Activated T-cell treated with anti-CD3 and anti-CD28 coated beads for 24 hours (primary cell): ENCODE results near the gene UBE2L5.
"Not testable (repeated sequence)": the region's sequence is repeated elsewhere in the genome, so short reads cannot be mapped to it uniquely, and the experiment has no call there.

Source experiments
- DNase-seq: peaks from one replicate; pipeline ENCODE4 v3.0.0-alpha.2; 2020; ENCODE audit warnings: low read depth

The UBE2L5 gene

GRCh38 chr13:30440910-30441703 is 18.8 kb downstream of the UBE2L5 start:
- DNase-seq: no peak

DNA sequence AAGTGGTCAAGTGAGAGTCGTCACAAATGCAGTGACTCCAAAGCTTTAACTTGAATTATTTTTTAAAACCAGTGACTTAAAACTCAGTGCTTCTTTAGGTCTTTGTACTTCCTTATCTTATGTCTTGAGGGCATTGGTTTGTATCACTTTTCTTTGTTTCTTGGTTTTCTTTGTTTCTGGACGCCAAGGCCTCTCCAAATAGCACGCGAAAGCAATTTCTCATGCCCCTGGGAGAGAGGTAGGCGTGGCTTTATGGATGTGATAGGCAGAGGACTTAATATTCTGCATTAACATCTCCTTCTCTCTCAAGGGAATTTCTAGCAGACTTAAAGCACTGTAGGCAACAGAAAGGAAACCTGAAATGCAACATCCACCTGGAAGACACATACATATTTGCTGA is 20.6 kb downstream of the UBE2L5 start:
- DNase-seq: no peak

GRCh38 chr13:30443491-30443890 is 21.2 kb downstream of the UBE2L5 start:
- DNase-seq: not testable (repeated sequence)

GRCh38 chr13:30443957-30444404 is 21.7 kb downstream of the UBE2L5 start:
- no peak for DNase-seq

GRCh38 chr13:30446126-30446500 is 23.8 kb downstream of the UBE2L5 start:
- DNase-seq: no peak

DNA sequence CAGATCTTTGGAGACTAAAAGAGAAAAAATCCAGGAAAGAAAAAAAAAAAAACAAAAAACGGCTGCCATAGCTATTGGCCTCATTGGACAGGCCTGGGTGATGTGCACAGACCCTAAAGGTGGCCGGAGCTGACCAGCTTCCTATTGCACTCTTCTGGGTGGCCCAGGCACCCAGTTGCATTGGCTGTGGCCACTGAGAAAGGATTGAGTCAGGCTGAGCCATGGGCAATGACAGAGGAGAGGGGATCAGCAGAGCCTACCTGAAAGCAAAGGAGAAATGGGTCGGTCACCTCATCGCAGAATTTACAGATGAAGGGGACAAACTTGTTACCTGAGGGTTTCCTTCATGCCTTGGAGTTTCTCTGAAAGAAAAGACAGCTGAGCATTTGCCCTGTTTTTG is 26.1 kb downstream of the UBE2L5 start:
- DNase-seq: no peak

DNA sequence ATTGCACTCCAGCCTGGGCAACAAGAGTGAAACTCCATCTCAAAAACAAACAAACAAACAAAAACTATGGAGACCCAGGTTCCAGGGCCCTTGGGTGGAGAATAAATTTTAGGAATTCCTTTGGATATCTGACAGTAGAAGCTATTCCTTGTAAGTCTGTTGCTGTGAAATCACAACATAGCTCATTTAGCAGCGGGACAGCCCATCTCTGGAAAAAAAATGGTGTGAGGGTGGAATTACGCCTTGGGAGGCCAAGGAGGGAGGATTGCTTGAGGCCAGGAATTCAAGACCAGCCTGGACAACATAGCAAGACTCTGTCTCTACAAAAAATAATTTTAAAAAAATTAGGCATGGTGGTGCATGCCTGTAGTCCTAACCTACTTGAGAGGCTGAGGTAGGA is 27.8 kb downstream of the UBE2L5 start:
- no peak for DNase-seq

GRCh38 chr13:30451476-30451875 is 29.2 kb downstream of the UBE2L5 start:
- DNase-seq: not testable (repeated sequence)

- DNase-seq: no peak
Observed at GRCh38 chr13:30453727-30454126, 31.4 kb downstream of the UBE2L5 start.

DNA sequence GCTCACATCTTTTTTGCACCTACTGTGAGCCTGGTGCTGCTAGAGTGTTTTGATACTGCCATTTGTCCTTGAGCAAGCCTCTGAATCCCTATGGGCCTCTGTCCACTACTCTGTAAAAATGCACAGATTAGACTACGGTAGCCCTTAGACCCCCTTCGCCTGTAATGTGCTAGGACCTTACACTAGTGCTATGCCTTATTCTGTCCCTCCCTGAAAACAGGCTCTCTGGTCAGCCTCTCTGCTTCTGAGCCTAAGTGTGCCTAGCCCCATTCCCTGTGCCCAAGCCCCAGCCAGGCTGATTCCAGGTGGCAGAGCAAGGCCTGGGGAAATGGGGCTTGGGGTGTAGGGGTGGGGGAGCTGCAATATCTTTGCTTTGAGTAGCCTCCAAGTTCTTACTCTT is 32.7 kb downstream of the UBE2L5 start:
- DNase-seq: no peak

DNA sequence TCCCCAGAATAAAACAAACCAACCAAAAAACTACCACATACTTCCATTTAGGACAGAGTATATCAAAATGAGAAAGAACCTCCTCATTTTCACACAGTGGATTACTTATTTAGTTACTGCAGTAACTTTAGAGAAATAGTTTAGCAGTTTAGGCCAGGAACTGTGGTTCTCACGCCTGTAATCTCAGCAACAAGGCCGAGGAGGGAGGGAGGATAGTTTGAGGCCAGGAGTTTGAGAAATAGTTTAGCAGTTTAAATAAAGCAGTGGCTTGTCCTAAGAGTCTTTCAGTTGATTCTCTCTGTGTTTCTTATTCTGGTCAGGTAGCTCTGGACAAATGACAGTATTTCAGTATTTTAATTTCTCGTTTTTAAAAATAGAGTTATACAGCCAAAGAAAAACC is 34.0 kb downstream of the UBE2L5 start:
- no peak for DNase-seq

- DNase-seq: no peak
Observed at GRCh38 chr13:30457306-30457891, 35.1 kb downstream of the UBE2L5 start.

DNA sequence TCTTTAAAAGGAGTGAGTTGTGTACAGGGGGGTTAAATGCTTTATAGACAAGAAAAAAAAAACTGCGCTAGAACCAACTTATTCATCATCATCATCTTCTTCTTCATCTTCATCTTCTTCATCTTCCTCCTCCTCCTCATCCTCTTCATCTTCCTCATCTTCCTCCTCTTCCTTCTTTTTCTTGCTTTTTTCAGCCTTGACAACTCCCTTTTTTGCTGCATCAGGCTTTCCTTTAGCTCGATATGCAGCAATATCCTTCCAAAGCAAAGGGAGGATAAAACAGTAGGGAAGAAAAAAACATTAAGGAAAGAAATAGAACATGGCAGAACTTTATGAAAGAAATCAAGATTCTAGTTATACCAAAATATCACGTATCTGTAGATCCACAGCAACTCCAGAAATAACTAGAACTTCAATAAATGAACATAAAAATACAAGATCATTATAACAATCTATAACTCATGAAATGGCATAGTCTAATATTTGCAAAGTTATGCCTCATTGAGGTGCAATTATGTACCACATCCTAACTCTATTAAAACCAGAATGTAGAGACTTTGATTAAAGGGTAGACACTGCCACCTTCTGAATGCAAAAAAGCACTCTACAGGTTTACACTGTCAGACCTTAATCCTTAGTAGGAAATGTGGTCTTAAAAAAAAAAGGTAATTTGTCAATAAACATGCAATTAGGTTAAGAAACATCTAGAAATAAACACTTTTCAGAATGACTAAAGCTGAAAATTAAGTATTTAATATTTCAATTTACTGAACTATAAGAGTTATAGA is 39.2 kb downstream of the UBE2L5 start:
- DNase-seq: not testable (repeated sequence)

DNA sequence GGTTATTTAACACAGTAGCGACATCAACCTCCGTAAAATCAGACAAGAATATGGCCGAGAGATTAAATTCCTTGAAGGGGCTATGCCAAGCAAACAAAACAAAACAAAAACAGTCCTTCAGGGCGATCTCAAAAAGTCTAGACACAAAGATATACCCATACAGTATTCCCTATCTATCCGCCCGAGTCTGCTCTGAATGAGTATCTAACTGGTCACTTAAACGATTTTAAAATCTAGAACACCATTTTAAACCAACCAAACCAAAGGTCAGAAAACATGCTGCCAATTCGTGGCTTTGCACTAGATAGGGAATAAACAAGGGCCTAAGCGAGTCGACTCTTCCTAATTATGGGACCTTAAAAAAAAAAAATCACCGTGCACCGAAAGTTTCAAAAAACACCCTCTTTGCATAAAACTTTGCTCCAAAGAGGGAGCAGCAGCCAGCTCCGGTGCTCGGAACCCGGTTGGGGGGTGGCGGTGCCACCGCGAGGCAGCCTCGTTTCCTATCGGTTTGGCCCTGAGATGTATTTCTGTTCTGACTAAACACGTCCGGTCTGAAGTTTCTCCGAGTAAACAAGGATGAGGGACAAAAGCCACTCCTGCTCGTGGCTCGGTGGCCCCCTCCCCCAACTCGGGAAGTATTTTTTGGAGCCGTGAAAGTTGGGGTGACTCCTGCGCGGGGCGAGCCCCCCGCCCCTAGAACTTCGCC is 41.6 kb downstream of the UBE2L5 start:
- DNase-seq: peak; percentile 67

DNA sequence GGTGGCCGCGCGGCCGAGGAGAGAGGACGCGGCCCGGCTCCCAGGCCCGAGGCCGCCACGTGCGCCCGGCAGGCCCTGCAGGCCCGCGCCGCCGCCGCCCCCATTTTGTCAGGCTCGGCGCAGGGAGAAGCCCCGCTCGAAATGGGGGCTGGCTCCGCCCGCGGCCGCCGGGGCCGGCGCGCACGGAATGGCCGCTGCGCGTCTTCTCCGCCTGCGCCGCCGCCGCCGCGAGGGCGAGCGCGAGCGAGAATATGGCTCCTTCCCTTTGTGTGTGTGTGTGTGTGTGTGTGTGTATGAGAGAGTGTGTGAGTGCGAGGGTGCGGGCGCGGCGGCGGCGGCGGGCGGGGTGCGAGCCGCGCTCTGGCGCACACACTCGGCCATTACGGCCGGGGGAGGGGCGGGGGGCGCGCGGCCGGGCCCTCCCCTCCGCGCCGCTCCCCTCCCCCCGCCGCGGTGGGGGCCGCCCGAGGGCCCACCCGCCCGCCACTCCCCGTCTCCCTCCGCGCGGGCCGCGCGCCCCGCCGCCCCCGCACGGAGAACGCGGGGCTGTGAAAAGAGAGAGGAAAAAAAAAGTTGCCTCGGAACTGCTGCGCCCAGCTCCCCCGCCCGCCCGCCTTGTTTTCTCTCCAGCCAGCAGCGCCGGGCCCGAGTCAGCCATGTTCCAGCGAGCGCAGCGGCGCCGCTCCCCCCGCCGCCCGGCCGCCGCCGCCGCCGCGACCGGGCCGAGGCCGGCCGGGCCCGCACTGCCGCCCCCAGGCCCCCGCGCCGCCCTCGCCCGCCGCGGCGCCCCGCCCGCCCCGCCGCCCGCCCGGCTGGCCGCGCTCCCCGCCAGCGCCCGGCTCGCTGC is 42.4 kb downstream of the UBE2L5 start:
- DNase-seq: peak; percentile 68

- DNase-seq: no peak
Observed at GRCh38 chr13:30465343-30465592, 43.0 kb downstream of the UBE2L5 start.

DNA sequence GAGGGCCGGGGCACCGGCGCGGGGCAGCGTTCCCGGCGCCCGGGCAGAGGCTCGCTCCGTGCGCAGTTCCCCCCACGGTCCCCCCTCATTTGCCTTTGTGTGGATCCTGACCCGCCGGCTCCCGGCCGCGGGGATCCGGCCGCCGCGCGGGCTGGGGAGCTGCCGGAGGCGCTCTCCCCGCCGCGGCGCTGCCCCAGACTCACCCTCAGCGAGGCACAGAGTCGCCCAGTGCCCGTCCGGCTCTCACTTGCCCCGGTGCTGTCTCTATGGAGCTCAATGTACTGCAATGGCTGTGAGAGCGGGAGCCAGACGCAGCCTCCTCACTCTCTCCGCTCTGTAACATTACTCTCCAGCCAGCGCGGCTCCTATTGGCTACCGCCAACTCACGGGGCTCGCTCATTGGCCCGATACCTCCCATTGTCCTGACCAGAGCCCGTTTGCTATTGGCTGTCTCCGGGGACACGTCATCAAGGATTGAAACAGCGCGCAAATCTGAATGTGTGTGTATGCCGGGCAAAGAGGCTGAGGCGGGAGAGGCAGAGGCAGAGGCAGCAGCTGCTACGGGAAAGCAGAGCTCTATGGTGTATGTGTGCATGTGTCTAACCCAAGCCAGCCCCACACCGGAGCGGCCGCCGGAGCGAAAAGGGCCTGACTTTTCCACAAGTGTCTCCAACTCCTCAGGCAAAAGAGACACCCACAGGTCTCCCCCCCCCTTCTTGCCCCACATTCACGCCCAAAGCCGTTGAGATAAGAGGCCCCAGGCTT is 43.5 kb downstream of the UBE2L5 start, which contains the start of gene HMGB1:
HMGB1 (minus strand) TSS at position 344 of the 765 bp plus-strand sequence. CDS start 2,256 bp downstream, outside the sequence.
- DNase-seq: peak; percentile 94

- no peak for DNase-seq
Observed at GRCh38 chr13:30466358-30466714, 44.0 kb downstream of the UBE2L5 start.

GRCh38 chr13:30466841-30467252 is 44.6 kb downstream of the UBE2L5 start:
- DNase-seq: no peak

- DNase-seq: no peak
Observed at GRCh38 chr13:30473675-30474074, 51.4 kb downstream of the UBE2L5 start.
